Tibial artery (tissue), 4 donors: ENCODE data around the gene LYPLAL1.
"Not testable (repeated sequence)": the region's sequence is repeated elsewhere in the genome, so short reads cannot be mapped to it uniquely, and the experiment has no call there.

Experiments
- DNase-seq, 2 donors: peaks; one replicate each; pipeline ENCODE4 v3.0.0-alpha.2; 2019
- H3K27ac ChIP-seq, 2 donors: fragments of 200-600 bp; sonication (generic) in 1 of 2; 1 replicate in 1 of 2; 2 replicates in 1 of 2; pipeline ENCODE4 v1.5.1; 2018 to 2019; ENCODE audit warnings: mild to moderate bottlenecking in 1 of 2
- H3K27me3 ChIP-seq, 2 donors: fragments of 200-600 bp; sonication (generic) in 1 of 2; one replicate each; pipeline versions ENCODE4 v1.5.1 to v1.6.0; 2016 to 2019
- H3K36me3 ChIP-seq, 3 donors: fragments of 200-600 bp; sonication (generic) in 2 of 3; one replicate each; pipeline ENCODE4 v1.5.1; 2016 to 2019; ENCODE audit warnings: mild to moderate bottlenecking in 2 of 3
- H3K4me1 ChIP-seq, 4 donors: fragments of 200-600 bp; sonication (generic) in 2 of 4; 1 replicate in 3 of 4; 2 replicates in 1 of 4; pipeline ENCODE4 v1.5.1; 2016 to 2019
- H3K4me3 ChIP-seq, 2 donors: fragments of 200-600 bp; sonication (generic) in 1 of 2; 1 replicate in 1 of 2; 2 replicates in 1 of 2; pipeline ENCODE4 v1.5.1; 2018 to 2019; ENCODE audit warnings: mild to moderate bottlenecking in 2 of 2
- H3K9me3 ChIP-seq, 3 donors: fragments of 200-600 bp; sonication (generic) in 1 of 3; one replicate each; pipeline ENCODE4 v1.5.1; 2016 to 2019
- CTCF ChIP-seq, 2 experiments: fragments of 200-600 bp in 1 of 2; fragments of 450-650 bp in 1 of 2; IDR thresholded peaks; one replicate each; pipeline ENCODE4 v1.5.1; 2017 to 2019; ENCODE audit warnings: antibody characterized with exemption in 2 of 2, mild to moderate bottlenecking in 1 of 2, moderate library complexity in 1 of 2
- intact Hi-C: fragments of 100-400 bp; cut with DNase I; formaldehyde crosslinking; loops from one replicate; pipeline ENCODE4 v1.15.0; 2023; ENCODE audit warnings: low total_unique reads

Gene LYPLAL1

GRCh38 chr1:219239518-219239917 lies 65.8 kb downstream of the LYPLAL1 start:
- no peak for DNase-seq
- intact Hi-C loops = no loop called here
- Histone ChIP-seq H3K4me3 (no peak overlapping the region), H3K27ac (no peak overlapping the region), H3K4me1 (no peaks in the 10 kb centered on the region), H3K27me3 (no peaks in the 10 kb centered on the region), H3K9me3 (no peaks in the 10 kb centered on the region), H3K36me3 (no peaks in the 10 kb centered on the region)
- TF ChIP-seq CTCF (IDR thresholded peaks at IDR 0.05) = no peak

GRCh38 chr1:219244864-219245263 lies 71.2 kb downstream of the LYPLAL1 start:
- no peak overlapping the region for H3K27ac ChIP-seq
- intact Hi-C loops = no loop called here
- peaks cover 0 to 4% (median 0%) of the 10 kb centered on the region in 3 donors for H3K36me3 ChIP-seq
- no peak for DNase-seq
- no peak for TF ChIP-seq CTCF (IDR thresholded peaks at IDR 0.05)
- H3K4me1 ChIP-seq = no peaks in the 10 kb centered on the region
- no peaks in the 10 kb centered on the region for H3K27me3 ChIP-seq
- H3K4me3 ChIP-seq = no peak overlapping the region
- H3K9me3 ChIP-seq = no peaks in the 10 kb centered on the region

- TF ChIP-seq CTCF (IDR thresholded peaks at IDR 0.05) = no peak
- no peaks in the 10 kb centered on the region for H3K27me3 ChIP-seq
Measured at GRCh38 chr1:219247441-219247840, 73.8 kb downstream of the LYPLAL1 start.

GRCh38 chr1:219250468-219250867 lies 76.8 kb downstream of the LYPLAL1 start:
- DNase-seq, H3K4me3 ChIP-seq, H3K36me3 ChIP-seq, H3K27ac ChIP-seq, H3K4me1 ChIP-seq, H3K27me3 ChIP-seq, intact Hi-C loops: not testable (repeated sequence)
- peaks cover 0 to 10% (median 0%) of the 10 kb centered on the region in 3 donors for H3K9me3 ChIP-seq

More at GRCh38 chr1:219247441-219247840, 73.8 kb downstream of the LYPLAL1 start:
- no peak for DNase-seq
- no peaks in the 10 kb centered on the region for H3K4me1 ChIP-seq
- H3K36me3 ChIP-seq = peaks cover 0 to 4% (median 0%) of the 10 kb centered on the region in 3 donors
- no peak overlapping the region for H3K27ac ChIP-seq
- peaks cover 0 to 4% (median 0%) of the 10 kb centered on the region in 3 donors for H3K9me3 ChIP-seq
- intact Hi-C loops = no loop called here
- H3K4me3 ChIP-seq = no peak overlapping the region

- H3K4me3 ChIP-seq = no peak overlapping the region
- intact Hi-C loops = no loop called here
- peaks cover 0 to 10% (median 0%) of the 10 kb centered on the region in 3 donors for H3K36me3 ChIP-seq
- H3K4me1 ChIP-seq = no peaks in the 10 kb centered on the region
- TF ChIP-seq CTCF (IDR thresholded peaks at IDR 0.05) = no peak
- H3K27ac ChIP-seq = no peak overlapping the region
- peaks cover 0 to 11% (median 0%) of the 10 kb centered on the region in 3 donors for H3K9me3 ChIP-seq
- DNase-seq = no peak
- no peaks in the 10 kb centered on the region for H3K27me3 ChIP-seq
Measured at GRCh38 chr1:219257751-219258150, 84.1 kb downstream of the LYPLAL1 start.

- Histone ChIP-seq H3K27me3 (no peaks in the 10 kb centered on the region), H3K4me1 (peaks cover 0 to 8% (median 0%) of the 10 kb centered on the region in 4 donors), H3K9me3 (peaks cover 0 to 5% (median 0%) of the 10 kb centered on the region in 3 donors), H3K27ac (no peak overlapping the region), H3K4me3 (no peak overlapping the region), H3K36me3 (peaks cover 0 to 10% (median 0%) of the 10 kb centered on the region in 3 donors)
- DNase-seq = no peak
- TF ChIP-seq CTCF (IDR thresholded peaks at IDR 0.05) = no peak
- intact Hi-C loops = no loop called here
Measured at GRCh38 chr1:219261454-219261853, 87.8 kb downstream of the LYPLAL1 start.
